ENCODE measurements around the gene CYTIP. TPM values are rescaled to one million over a fixed set of nuclear protein-coding genes. Genes with fewer than 3 reads are reported as not detected.

The CYTIP gene
- total RNA-seq, 1 donor from 2014 or later, result 0.54 TPM

- Histone ChIP-seq H3K9me3 (ENCODE audit: low read depth) (no peaks in the 10 kb centered on the region), H4K20me1 (ENCODE audit: low read depth) (no peaks in the 10 kb centered on the region), H3K9ac (no peak overlapping the region), H3K4me1 (no peaks in the 10 kb centered on the region), H2AFZ (replicated peaks) (no peak overlapping the region), H3K4me2 (no peak overlapping the region), H3K4me3 (no peak overlapping the region), H3K27me3 (no peaks in the 10 kb centered on the region), H3K79me2 (ENCODE audit: low read depth) (no peaks in the 10 kb centered on the region), H3F3A (ENCODE audit: low read depth) (no peaks in the 10 kb centered on the region), H3K27ac (no peak overlapping the region), H3K36me3 (no peaks in the 10 kb centered on the region)
- H3K27ac Mint-ChIP-seq, result no peak overlapping the region
- H3K27me3 Mint-ChIP-seq (ENCODE audit: insufficient read depth, low read depth), result peaks cover 5% of the 10 kb centered on the region
- no peaks in the 10 kb centered on the region for H3K9me3 Mint-ChIP-seq
- no peak for DNase-seq (ENCODE audit: low spot score)
- H3K4me3 Mint-ChIP-seq, result no peak overlapping the region
- no peak for TF ChIP-seq EZH2phosphoT487 (IDR thresholded peaks at IDR 0.05)
- TF ChIP-seq, protein P1, sequence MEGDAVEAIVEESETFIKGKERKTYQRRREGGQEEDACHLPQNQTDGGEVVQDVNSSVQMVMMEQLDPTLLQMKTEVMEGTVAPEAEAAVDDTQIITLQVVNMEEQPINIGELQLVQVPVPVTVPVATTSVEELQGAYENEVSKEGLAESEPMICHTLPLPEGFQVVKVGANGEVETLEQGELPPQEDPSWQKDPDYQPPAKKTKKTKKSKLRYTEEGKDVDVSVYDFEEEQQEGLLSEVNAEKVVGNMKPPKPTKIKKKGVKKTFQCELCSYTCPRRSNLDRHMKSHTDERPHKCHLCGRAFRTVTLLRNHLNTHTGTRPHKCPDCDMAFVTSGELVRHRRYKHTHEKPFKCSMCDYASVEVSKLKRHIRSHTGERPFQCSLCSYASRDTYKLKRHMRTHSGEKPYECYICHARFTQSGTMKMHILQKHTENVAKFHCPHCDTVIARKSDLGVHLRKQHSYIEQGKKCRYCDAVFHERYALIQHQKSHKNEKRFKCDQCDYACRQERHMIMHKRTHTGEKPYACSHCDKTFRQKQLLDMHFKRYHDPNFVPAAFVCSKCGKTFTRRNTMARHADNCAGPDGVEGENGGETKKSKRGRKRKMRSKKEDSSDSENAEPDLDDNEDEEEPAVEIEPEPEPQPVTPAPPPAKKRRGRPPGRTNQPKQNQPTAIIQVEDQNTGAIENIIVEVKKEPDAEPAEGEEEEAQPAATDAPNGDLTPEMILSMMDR (IDR thresholded peaks at IDR 0.05), result no peak
- no peak for TF ChIP-seq EZH2 (IDR thresholded peaks at IDR 0.05)
- no peaks in the 10 kb centered on the region for H3K36me3 Mint-ChIP-seq
- no peaks in the 10 kb centered on the region for H3K4me1 Mint-ChIP-seq
Measured at GRCh38 chr2:157447741-157448140, 3.9 kb upstream of the CYTIP start.

- Histone ChIP-seq H3K4me3 (no peak overlapping the region), H3F3A (ENCODE audit: low read depth) (no peaks in the 10 kb centered on the region), H3K4me2 (no peak overlapping the region), H3K36me3 (no peaks in the 10 kb centered on the region), H3K4me1 (no peaks in the 10 kb centered on the region), H4K20me1 (ENCODE audit: low read depth) (no peaks in the 10 kb centered on the region), H3K27ac (no peak overlapping the region), H3K9me3 (ENCODE audit: low read depth) (no peaks in the 10 kb centered on the region), H3K79me2 (ENCODE audit: low read depth) (no peaks in the 10 kb centered on the region), H2AFZ (replicated peaks) (no peak overlapping the region), H3K27me3 (no peaks in the 10 kb centered on the region), H3K9ac (no peak overlapping the region)
- no peaks in the 10 kb centered on the region for H3K36me3 Mint-ChIP-seq
- no peak overlapping the region for H3K4me3 Mint-ChIP-seq
- H3K27ac Mint-ChIP-seq, result no peak overlapping the region
- TF ChIP-seq EZH2phosphoT487 (IDR thresholded peaks at IDR 0.05), result no peak
- TF ChIP-seq, protein P1 (IDR thresholded peaks at IDR 0.05), result no peak
- TF ChIP-seq EZH2 (IDR thresholded peaks at IDR 0.05), result no peak
- no peaks in the 10 kb centered on the region for H3K4me1 Mint-ChIP-seq
- H3K27me3 Mint-ChIP-seq (ENCODE audit: insufficient read depth, low read depth), result peaks cover 5% of the 10 kb centered on the region
- DNase-seq (ENCODE audit: low spot score), result no peak
- no peaks in the 10 kb centered on the region for H3K9me3 Mint-ChIP-seq
Measured at GRCh38 chr2:157447031-157447430, 3.1 kb upstream of the CYTIP start.

DNA sequence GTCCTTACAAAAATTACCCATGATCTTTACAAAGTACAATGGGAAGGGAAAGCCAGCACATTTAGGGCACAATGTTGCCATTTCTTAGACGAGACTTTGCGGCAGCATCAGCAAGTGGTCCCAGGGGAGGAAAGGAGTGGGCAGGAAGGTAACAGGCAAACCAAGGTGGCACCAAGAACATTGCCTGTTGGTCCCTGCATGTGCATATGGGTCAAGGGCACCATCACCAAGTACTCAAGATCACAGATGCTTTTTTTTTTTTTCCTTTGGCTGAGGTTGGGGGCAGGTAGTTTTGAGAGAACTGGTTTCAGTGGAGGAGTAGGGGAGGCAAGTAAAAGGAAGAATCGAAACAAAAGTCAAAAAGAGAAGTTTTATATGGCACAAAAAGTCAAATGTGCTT lies 752 bp upstream of the CYTIP start:
- H3K9me3 Mint-ChIP-seq, result no peaks in the 10 kb centered on the region

More for the DNA sequence above, 752 bp upstream of the CYTIP start:
- Histone ChIP-seq H3K27ac (no peak overlapping the region), H2AFZ (replicated peaks) (no peak overlapping the region), H3K79me2 (ENCODE audit: low read depth) (no peaks in the 10 kb centered on the region), H3K9me3 (ENCODE audit: low read depth) (no peaks in the 10 kb centered on the region), H3K36me3 (no peaks in the 10 kb centered on the region), H3K9ac (no peak overlapping the region), H3K4me3 (no peak overlapping the region), H4K20me1 (ENCODE audit: low read depth) (no peaks in the 10 kb centered on the region), H3K4me2 (no peak overlapping the region), H3F3A (ENCODE audit: low read depth) (no peaks in the 10 kb centered on the region), H3K27me3 (no peaks in the 10 kb centered on the region), H3K4me1 (no peaks in the 10 kb centered on the region)
- H3K4me1 Mint-ChIP-seq, result no peaks in the 10 kb centered on the region
- no peak for DNase-seq (ENCODE audit: low spot score)
- no peak overlapping the region for H3K27ac Mint-ChIP-seq
- peaks cover 5% of the 10 kb centered on the region for H3K27me3 Mint-ChIP-seq (ENCODE audit: insufficient read depth, low read depth)
- no peaks in the 10 kb centered on the region for H3K36me3 Mint-ChIP-seq
- no peak overlapping the region for H3K4me3 Mint-ChIP-seq
- no peak for TF ChIP-seq EZH2 (IDR thresholded peaks at IDR 0.05)
- TF ChIP-seq EZH2phosphoT487 (IDR thresholded peaks at IDR 0.05), result no peak
- TF ChIP-seq, protein P1 (IDR thresholded peaks at IDR 0.05), result no peak
